ENCODE measurements around the gene SCLY.

Gene SCLY

GRCh38 chr2:238098901-238099713, 38.3 kb downstream of the SCLY start:
- DNase-seq = no peak

DNA sequence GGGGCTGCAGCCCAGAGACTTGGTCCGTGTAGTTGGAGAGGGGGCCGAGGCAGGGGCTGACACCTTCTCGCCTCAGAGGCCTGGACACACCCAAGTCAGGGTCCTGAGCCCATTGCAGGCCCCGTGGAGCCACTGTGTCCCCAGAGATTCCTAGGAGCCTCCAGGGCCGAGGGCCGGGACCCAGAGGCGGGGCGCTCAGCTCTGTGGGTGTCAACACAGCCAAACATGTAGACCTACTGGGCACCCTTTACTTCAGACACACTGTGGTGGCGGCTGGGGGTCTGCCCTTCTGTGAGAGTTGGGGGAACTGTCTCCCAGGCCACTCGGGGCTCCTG, 38.9 kb downstream of the SCLY start:
- no peak for DNase-seq

DNA sequence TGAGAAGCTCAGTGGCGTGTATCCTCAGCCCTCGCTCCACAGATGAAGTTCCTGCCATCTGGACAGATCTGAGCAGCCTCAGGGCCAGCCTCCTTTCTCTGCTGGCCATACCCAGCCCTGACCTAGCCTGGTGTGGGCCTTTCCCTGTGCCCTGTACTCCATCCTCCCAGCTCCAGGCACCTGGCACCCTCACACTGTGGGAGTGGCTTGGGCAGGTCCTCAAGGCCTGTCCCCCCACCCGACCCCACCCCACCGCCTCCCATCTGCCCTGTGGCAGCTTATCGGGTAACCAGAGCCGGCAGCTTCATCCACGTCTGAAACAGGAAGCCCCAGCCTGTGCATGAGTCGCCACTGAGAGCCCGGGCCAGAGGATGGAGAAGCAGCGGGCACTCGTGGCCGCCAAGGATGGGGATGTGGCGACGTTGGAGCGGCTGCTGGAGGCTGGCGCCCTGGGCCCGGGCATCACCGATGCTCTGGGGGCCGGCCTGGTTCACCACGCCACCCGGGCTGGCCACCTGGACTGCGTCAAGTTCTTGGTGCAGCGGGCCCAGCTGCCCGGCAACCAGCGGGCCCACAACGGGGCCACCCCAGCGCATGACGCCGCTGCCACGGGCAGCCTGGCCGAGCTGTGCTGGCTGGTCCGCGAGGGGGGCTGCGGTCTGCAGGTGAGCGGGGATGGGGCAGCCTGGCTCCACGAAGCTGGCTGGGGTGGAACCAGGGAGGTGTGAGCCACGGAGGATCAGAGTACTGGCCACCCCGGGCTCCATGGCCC, 39.4 kb downstream of the SCLY start, which contains the start of gene ESPNL:
TSS of gene ESPNL (plus strand) at position 292 of the 772 bp plus-strand sequence. CDS start at position 372, 80 bp downstream.
- no peak for DNase-seq

GRCh38 chr2:238100821-238101771, 40.3 kb downstream of the SCLY start:
- DNase-seq = no peak

- no peak for DNase-seq
Observed at GRCh38 chr2:238101891-238102841, 41.4 kb downstream of the SCLY start.

DNA sequence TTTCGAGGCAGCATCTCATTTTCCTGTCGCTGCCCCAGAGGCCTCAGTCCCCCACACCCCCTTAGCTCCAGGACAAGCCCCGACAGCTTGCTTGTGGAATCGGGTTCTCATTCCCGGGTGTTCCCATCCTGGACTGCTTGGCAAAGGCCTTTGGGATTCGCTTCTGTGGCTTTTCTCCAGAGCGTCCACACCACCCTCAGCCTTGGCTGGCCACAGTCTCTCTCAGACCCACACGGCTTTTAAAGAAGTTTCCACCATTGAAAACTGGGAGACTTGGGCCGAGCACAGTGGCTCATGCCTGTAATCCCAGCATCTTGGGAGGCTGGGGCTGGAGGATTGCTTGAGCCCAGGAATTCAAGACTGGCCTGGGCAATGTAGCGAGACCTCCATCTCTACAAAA, 42.1 kb downstream of the SCLY start:
- DNase-seq = no peak

DNA sequence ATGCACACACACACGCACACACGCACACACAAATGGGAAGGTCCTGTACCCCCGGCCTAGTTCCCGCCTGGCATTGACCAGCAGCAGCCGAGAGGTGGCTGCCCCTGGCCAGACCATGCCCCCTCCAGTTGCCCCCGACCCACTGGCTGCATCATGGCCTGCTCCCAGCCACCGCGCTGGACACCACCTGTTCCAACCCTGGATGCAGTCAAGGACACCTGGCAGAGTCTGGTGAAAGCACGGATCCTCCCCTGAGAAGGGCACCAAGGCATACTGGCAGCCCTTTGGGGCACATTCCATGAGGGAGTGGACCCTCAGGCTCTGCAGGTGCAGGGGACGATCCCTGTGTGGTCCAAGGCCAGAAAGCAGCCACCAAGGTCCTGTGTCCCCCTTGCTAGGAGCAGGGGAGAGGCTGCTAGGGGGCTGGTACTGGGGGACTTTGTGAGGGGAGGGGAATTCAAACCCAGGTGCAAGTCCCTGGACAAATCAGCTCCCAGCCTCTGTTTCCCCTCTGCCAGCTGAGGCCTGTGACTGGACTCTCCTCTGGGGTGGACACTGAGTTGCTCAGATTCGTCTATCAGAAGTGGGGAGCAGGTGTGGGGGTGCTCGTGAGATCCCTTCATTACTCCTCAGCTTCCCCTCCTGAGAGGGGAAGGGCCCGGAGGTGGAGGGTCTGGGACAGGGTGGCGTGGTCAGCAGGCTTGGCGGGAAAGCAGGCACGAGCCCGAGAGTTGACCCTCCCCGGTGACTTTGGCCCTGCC, 42.8 kb downstream of the SCLY start:
- DNase-seq = no peak

DNA sequence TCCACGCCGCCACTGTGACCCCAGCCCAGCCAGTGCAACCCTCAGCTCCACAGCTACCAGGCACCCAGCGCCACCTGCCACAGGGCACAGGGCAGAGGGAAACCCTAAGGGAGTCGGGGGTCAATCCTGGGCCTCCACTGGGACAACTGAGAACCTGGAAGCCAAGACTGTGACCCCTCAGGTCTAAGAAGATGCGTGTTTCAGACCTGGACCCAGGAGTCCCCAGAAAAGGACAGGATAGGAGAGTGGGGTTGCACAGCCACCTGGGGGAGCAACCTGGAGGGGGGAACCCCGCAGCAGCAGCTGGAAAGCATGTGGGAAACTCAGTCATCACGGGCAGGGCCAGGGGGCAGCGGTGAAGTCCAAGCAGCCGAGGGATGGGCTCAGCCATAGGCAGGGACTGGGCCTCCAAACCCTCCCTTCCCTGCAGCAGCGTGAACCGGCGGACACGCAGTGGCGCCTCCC, 43.5 kb downstream of the SCLY start:
- no peak for DNase-seq

DNA sequence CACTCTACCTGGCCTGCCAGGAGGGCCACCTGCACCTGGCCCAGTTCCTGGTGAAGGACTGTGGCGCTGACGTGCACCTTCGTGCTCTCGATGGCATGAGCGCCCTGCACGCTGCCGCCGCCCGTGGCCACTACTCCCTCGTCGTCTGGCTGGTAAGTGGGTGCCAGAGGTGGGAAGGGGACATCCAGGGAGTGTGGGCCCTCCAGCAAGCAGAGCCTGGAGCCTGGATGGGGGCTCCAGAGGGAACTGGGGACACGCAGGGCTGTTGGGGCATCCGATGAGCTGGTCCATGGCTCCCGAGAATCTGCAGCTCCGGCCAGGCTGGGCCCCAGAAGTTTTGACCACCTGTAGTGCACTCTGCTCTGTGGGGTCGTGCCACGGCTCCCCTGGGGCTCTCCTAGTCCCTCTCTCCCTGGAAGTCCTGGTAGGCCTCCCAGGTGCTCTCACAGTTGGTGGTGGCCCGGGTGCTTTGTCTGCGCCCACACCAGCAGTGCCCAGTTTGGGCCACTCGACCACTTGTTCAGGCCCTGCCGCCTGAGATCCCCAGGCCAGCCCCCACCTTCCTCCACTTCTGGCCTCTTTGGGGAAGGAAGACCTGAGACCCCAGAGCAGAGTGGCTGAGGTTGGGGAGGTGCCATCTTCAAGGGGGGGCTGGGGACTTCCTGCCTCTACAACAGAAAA, 44.0 kb downstream of the SCLY start:
- no peak for DNase-seq

DNA sequence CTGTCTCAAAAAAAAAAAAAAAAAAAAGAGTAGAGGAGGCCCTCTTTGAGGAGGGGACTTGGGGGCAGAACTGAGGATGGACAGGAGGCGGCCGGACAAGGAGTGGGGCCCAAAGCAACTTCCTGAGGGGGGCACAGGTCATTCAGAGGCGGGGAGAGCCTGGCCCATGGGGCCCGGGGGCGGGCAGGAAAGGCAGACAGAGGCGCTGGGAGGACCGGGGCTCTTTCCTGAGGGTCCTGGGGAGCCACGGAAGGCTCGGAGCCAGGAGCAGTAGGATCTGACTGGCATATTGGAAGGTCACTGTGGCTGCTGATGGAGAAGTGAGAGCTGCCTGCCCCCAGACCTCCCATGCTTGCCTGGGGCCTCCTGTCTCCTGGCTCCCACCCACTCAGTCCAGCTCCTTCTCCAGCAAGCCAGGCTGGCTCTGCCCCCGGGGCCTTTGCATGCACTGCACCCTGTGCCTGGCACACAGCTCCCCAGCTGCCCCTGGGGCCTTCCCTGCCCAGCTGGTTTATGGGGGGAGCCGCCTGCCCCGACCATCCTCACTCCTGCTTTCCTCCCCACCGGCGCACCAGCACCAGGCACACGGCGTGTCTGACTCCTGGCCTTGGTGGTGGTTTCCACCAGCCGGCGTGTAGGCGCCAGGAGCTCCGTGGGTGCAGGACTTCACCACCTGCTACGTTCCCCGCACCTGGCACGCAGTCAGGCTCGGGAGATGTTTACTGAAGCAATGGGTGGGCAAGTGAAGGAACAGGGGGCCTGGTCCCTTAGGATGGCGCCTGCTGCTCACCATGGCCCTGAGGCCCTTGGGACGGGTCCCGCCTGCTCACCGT, 44.9 kb downstream of the SCLY start:
- no peak for DNase-seq

DNA sequence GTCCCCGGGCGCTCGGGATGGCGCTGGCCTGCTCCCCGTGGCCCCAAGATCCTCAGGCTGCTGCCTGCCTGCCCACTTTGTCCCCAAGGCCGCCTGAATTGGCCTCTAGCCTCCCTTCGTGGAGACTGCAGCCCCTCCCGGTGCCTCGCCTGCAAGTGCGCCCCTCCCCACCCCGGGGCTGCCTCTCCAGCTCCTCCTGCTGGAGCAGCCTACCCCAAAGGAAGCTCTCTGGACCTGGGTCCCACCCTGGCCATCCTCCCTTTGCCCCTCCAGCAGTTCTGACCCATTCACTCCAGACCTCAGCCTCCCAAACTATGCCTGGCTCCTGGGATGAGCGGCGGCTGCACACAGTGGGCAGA, 45.5 kb downstream of the SCLY start:
- no peak for DNase-seq

- no peak for DNase-seq
Observed at GRCh38 chr2:238106698-238107524, 46.1 kb downstream of the SCLY start.

GRCh38 chr2:238107525-238108422, 47.0 kb downstream of the SCLY start:
- no peak for DNase-seq

DNA sequence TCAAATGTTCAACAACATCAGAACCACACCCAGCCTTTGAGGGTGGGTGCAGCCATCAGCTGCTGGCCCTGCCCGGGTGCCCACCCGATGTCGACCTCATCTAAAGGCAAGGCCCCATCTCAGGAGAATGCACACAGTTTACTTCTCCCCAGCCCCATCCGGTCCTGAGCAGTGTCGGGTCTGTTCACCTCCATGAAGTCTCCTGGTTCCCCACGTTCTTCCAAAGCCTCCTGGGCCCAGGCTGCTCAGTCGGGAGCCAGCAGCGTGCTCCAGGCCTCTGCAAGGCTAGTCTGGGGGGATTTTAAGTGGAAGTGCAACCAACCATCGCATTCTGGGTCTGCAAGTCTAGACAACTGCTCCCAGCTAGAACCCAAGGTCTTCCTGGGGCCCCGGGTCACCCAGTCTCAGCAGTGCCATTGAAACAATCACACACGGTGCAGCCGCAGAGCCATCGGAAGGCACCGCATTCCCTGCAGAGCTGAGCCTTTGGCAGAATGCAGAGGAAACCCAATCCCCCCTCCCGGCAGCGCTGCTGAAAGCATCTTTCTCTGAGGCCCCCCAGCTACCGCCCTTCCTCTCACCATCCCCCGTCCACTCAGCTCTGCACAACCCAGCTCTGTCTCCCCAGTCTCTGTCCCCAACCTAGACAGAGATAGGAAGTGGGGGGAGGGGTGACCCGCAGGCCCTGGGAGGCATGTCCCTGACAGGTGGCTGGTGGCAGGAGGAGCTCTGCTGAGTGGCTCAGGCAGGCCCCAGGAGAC, 47.8 kb downstream of the SCLY start:
- DNase-seq = peak; percentile 27

GRCh38 chr2:238113611-238114010, 52.8 kb downstream of the SCLY start:
- no peak for DNase-seq

- no peak for DNase-seq
Observed at GRCh38 chr2:238114331-238114841, 53.6 kb downstream of the SCLY start.

Measured in activated CD4-positive, alpha-beta T cell treated with anti-CD3 and anti-CD28 coated beads, Interleukin-2, Interleukin-6, amounts not matched to agents 100 ng/mL and 50 ng/mL, durations not matched to agents 16 hours and 8 hours (primary cell).